Uterus (tissue), 2 donors: Measurements from ENCODE around the gene PTPRM.

ENCODE experiments used
- CTCF ChIP-seq, 4 experiments: fragments of 200-600 bp in 2 of 4; fragments of 450-650 bp in 2 of 4; sonication (generic) in 2 of 4; IDR thresholded peaks; one replicate each; pipeline ENCODE4 v1.5.1; 2016 to 2019; ENCODE audit warnings: antibody characterized with exemption in 4 of 4, mild to moderate bottlenecking in 2 of 4, moderate library complexity in 1 of 4
- POLR2A ChIP-seq, 2 donors: fragments of 450-650 bp; IDR thresholded peaks; one replicate each; pipeline ENCODE4 v1.6.1; 2016; ENCODE audit warnings: antibody characterized with exemption in 2 of 2, mild to moderate bottlenecking in 1 of 2, moderate library complexity in 1 of 2

DNA sequence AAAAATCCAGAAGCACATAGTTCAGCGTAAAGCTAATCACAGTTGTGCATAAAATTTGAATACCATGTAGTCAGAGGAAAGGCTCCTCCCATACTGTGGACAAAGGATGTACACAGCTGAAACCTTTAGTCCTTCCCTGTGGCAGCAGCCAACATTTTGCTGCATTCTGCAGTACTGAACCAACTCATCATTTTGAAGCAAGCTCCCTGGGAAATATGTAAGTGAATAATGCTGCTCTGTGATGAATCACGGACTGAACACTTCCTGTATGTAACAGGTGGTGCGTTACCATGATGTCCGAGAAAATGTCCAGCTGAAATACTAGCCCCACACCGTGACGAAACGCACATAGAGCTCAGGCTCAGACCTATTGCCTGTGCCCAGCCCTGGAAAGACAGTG, 621.1 kb downstream of the PTPRM start:
- TF ChIP-seq CTCF (IDR thresholded peaks at IDR 0.05), result no peak
- no peak for TF ChIP-seq POLR2A (IDR thresholded peaks at IDR 0.05)
